Endothelial cell of umbilical vein (primary cell): ENCODE data around the gene P2RY13. TPM values are rescaled to one million over a fixed set of nuclear protein-coding genes. Genes with fewer than 3 reads are reported as not detected.

ENCODE experiments used
- BruUV-seq: library from RNA; stranded (reverse); fragments of 400-500 nt; replicated peaks from 2 replicates; lab custom pipeline; 2021; lab: Mats Ljungman, UMichigan
- CTCF ChIA-PET: fragments of 300-600, 350-600 bp; sonication (Branson Sonifier 250); formaldehyde crosslinking; loops from one replicate; lab custom pipeline; 2021; ENCODE audit warnings: antibody characterized with exemption, inconsistent platforms; lab: Charles Lee
- POLR2A ChIA-PET: fragments of 300-600, 350-600 bp; sonication (Branson Sonifier 250); formaldehyde crosslinking; loops from one replicate; lab custom pipeline; 2021; ENCODE audit warnings: antibody characterized with exemption, inconsistent platforms; lab: Charles Lee
- DNase-seq: peaks from one replicate; pipeline ENCODE4 v3.0.0-alpha.2; 2011; ENCODE audit warnings: low read depth, low spot score
- FAIRE-seq: peaks from 2 replicates; lab custom pipeline; 2011; peaks lifted over from hg19 to GRCh38; lab: Jason Lieb, UNC
- H2AFZ ChIP-seq: 2 replicates; pipeline ENCODE4 v1.6.0; 2012; ENCODE audit warnings: low read depth, low read length, control low read depth, inconsistent platforms
- H3K27ac ChIP-seq: 2 replicates; pipeline ENCODE4 v1.5.1; 2011; ENCODE audit warnings: low read depth, mild to moderate bottlenecking, control low read depth, low read length, moderate library complexity; ENCODE audit not compliant: insufficient read depth
- H3K27me3 ChIP-seq, 2 experiments: 2 replicates each; pipeline versions ENCODE4 v1.6.0 to v1.6.1; 2011; ENCODE audit warnings: low read length in 2 of 2, mixed read lengths in 1 of 2; ENCODE audit not compliant: control insufficient read depth in 2 of 2, insufficient read depth in 2 of 2
- H3K36me3 ChIP-seq, 2 experiments: 2 replicates in 1 of 2; 3 replicates in 1 of 2; pipeline ENCODE4 v1.5.1; 2011; ENCODE audit warnings: low read length in 2 of 2, mild to moderate bottlenecking in 1 of 2, moderate library complexity in 1 of 2; ENCODE audit not compliant: control insufficient read depth in 2 of 2, insufficient read depth in 2 of 2; ENCODE audit errors: extremely low read depth in 1 of 2
- H3K4me1 ChIP-seq: 3 replicates; pipeline ENCODE4 v1.5.1; 2011; ENCODE audit warnings: mild to moderate bottlenecking, low read length; ENCODE audit not compliant: control insufficient read depth, insufficient read depth; ENCODE audit errors: extremely low read depth
- H3K4me2 ChIP-seq: 2 replicates; pipeline ENCODE4 v1.6.1; 2011; ENCODE audit warnings: low read length, control low read depth, mixed read lengths; ENCODE audit not compliant: insufficient read depth
- H3K4me3 ChIP-seq, 3 experiments: fragments of 200-600 bp in 1 of 3; sonication (generic), shearing (Covaris generic) in 1 of 3; replicated peaks in 1 of 3; 2 replicates each; pipeline ENCODE4 v1.5.1; 2011 to 2016; ENCODE audit warnings: control low read depth in 3 of 3, low read length in 3 of 3, mild to moderate bottlenecking in 2 of 3, inconsistent platforms in 1 of 3, low read depth in 1 of 3, moderate library complexity in 1 of 3; ENCODE audit not compliant: insufficient read depth in 1 of 3
- H3K79me2 ChIP-seq: 2 replicates; pipeline ENCODE4 v1.6.0; 2012; ENCODE audit warnings: low read length, inconsistent platforms; ENCODE audit not compliant: control insufficient read depth, insufficient read depth
- H3K9ac ChIP-seq: replicated peaks from 2 replicates; pipeline ENCODE3; 2011; ENCODE audit warnings: low read length, control low read depth; ENCODE audit not compliant: insufficient read depth; ENCODE audit errors: extremely low read depth
- H3K9me1 ChIP-seq: replicated peaks from 3 replicates; pipeline ENCODE4 v1.6.0; 2011; ENCODE audit warnings: mild to moderate bottlenecking, low read length; ENCODE audit not compliant: control insufficient read depth, insufficient read depth; ENCODE audit errors: extremely low read depth
- H3K9me3 ChIP-seq: replicated peaks from 2 replicates; pipeline ENCODE4 v1.5.1; 2012; ENCODE audit warnings: low read length, inconsistent platforms; ENCODE audit not compliant: control insufficient read depth, insufficient read depth
- H4K20me1 ChIP-seq: replicated peaks from 2 replicates; pipeline ENCODE3; 2011; ENCODE audit warnings: mild to moderate bottlenecking, low read length; ENCODE audit not compliant: control insufficient read depth, insufficient read depth; ENCODE audit errors: extremely low read depth
- CTCF ChIP-seq, 2 donors: IDR thresholded peaks; 1 replicate in 1 of 2; 2 replicates in 1 of 2; pipeline ENCODE4 v1.5.1; 2011; ENCODE audit warnings: low read length in 2 of 2, mild to moderate bottlenecking in 2 of 2, moderate library complexity in 2 of 2, control low read depth in 1 of 2, inconsistent platforms in 1 of 2, low read depth in 1 of 2; ENCODE audit not compliant: insufficient read depth in 1 of 2; ENCODE audit errors: extremely low read depth in 1 of 2
- EZH2 ChIP-seq: IDR thresholded peaks from 2 replicates; pipeline ENCODE4 v1.6.1; 2012; ENCODE audit warnings: borderline replicate concordance, low read depth, mild to moderate bottlenecking, moderate library complexity, low read length, inconsistent platforms; ENCODE audit not compliant: severe bottlenecking
- FOS ChIP-seq: IDR thresholded peaks from 2 replicates; pipeline ENCODE4 v1.6.1; 2011; ENCODE audit warnings: mild to moderate bottlenecking, low read length, moderate library complexity, borderline replicate concordance; ENCODE audit not compliant: insufficient read depth
- GATA2 ChIP-seq: IDR thresholded peaks from 2 replicates; pipeline ENCODE4 v1.7.0; 2011; ENCODE audit warnings: low read depth, mild to moderate bottlenecking, moderate library complexity, mixed read lengths, low read length; ENCODE audit not compliant: insufficient read length, insufficient read depth
- JUN ChIP-seq: IDR thresholded peaks from 2 replicates; pipeline ENCODE4 v1.6.1; 2011; ENCODE audit warnings: borderline replicate concordance, low read depth; ENCODE audit not compliant: insufficient read length, insufficient read depth
- MAX ChIP-seq: IDR thresholded peaks from 2 replicates; pipeline ENCODE4 v1.6.1; 2011; ENCODE audit not compliant: insufficient read depth, insufficient read length
- MYC ChIP-seq: IDR thresholded peaks from one replicate; pipeline ENCODE4 v1.6.1; 2011; ENCODE audit warnings: mild to moderate bottlenecking, low read depth, low read length
- POLR2A ChIP-seq: IDR thresholded peaks from 2 replicates; pipeline ENCODE4 v1.6.1; 2012; ENCODE audit warnings: low read depth, mild to moderate bottlenecking, control low read depth, low read length
- POLR2AphosphoS5 ChIP-seq: IDR thresholded peaks from 2 replicates; pipeline ENCODE4 v1.6.1; 2012; ENCODE audit warnings: low read depth, mild to moderate bottlenecking, control low read depth, low read length, moderate library complexity; ENCODE audit not compliant: insufficient read depth
- dilution Hi-C: fragments of 300-500 bp; cut with MboI; formaldehyde crosslinking; loops from one replicate; pipeline ENCODE4 v1.15.0; 2019; ENCODE audit warnings: low sequenced_read_pairs; ENCODE audit not compliant: extremely low pct_ligation_motif_present
- intact Hi-C: fragments of 100-400 bp; cut with micrococcal nuclease; formaldehyde crosslinking; loops from one replicate; pipeline ENCODE4 v1.10.0; 2022
- polyA plus RNA-seq, 4 experiments: library from polyadenylated mRNA; depleted of rRNA in 3 of 4; stranded (reverse) in 3 of 4; unstranded in 1 of 4; fragments of >200 nt; gene quantifications; 2 replicates each; pipeline versions ENCODE4 v1.2.1 to v1.2.3, GENCODE V29; 2011 to 2012; ENCODE audit warnings: missing spikeins in 1 of 4
- total RNA-seq: library from RNA; stranded (reverse); gene quantifications from 2 replicates; pipeline ENCODE4 v1.2.3, GENCODE V29; 2021

The P2RY13 gene
- total and polyA plus RNA-seq, 2 donors (not counting 3 experiments of a cell fraction or from before 2014, with no cell fraction given): not detected

GRCh38 chr3:151290673-151291072, 38.7 kb downstream of the P2RY13 start:
- DNase-seq (no peak), FAIRE-seq (no peak)
- no peaks in the 10 kb centered on the region for H4K20me1 ChIP-seq
- H3K36me3 ChIP-seq: no peaks in the 10 kb centered on the region
- H3K27me3 ChIP-seq: peaks cover 0 to 13% of the 10 kb centered on the region in 2 experiments
- H3K9me1 ChIP-seq: no peaks in the 10 kb centered on the region
- H3K9ac ChIP-seq: no peak overlapping the region
- TF ChIP-seq JUN (no peak), POLR2A (no peak), GATA2 (no peak), POLR2AphosphoS5 (no peak), MYC (no peak), FOS (no peak), EZH2 (no peak), MAX (no peak), CTCF (IDR thresholded peaks at IDR 0.05; ENCODE audit: extremely low read depth in 1 of 2, insufficient read depth in 1 of 2, low read depth in 1 of 2, low read length in 2 of 2) (no peak)
- H3K4me1 ChIP-seq: no peaks in the 10 kb centered on the region
- POLR2A ChIA-PET: no interaction called here
- dilution Hi-C loops: no loop called here
- intact Hi-C loops: no loop called here
- H2AFZ ChIP-seq: no peak overlapping the region
- H3K4me2 ChIP-seq: no peak overlapping the region
- no peaks in the 10 kb centered on the region for H3K9me3 ChIP-seq
- no TSS peak for BruUV-seq
- H3K27ac ChIP-seq: no peak overlapping the region
- H3K4me3 ChIP-seq: no peak overlapping the region
- CTCF ChIA-PET: no interaction called here
- no peaks in the 10 kb centered on the region for H3K79me2 ChIP-seq
